Transverse colon (tissue), 4 donors: Measurements from ENCODE around the gene UGT1A5. TPM values are rescaled to one million over a fixed set of nuclear protein-coding genes. Genes with fewer than 3 reads are reported as not detected.

Experiments used
- DNase-seq: peaks from one replicate; pipeline ENCODE4 v3.0.0-alpha.2; 2019
- H3K27ac ChIP-seq, 4 donors: fragments of 200-600 bp; sonication (generic); 2 replicates each; pipeline ENCODE4 v1.5.1; 2016 to 2018; ENCODE audit warnings: inconsistent platforms in 4 of 4
- H3K27me3 ChIP-seq: fragments of 200-600 bp; sonication (generic); 2 replicates; pipeline ENCODE4 v1.5.1; 2017; ENCODE audit warnings: inconsistent platforms
- H3K36me3 ChIP-seq, 4 donors: fragments of 200-600 bp; sonication (generic); 2 replicates each; pipeline ENCODE4 v1.5.1; 2017 to 2019; ENCODE audit warnings: inconsistent platforms in 4 of 4
- H3K4me1 ChIP-seq, 4 donors: fragments of 200-600 bp; sonication (generic); 2 replicates each; pipeline ENCODE4 v1.5.1; 2017 to 2020; ENCODE audit warnings: inconsistent platforms in 4 of 4
- H3K4me3 ChIP-seq, 4 donors: fragments of 200-600 bp; sonication (generic); 1 replicate in 1 of 4; 2 replicates in 3 of 4; pipeline versions ENCODE4 v1.5.1 to v1.6.1; 2017 to 2019; ENCODE audit warnings: inconsistent platforms in 4 of 4
- H3K9me3 ChIP-seq, 2 donors: fragments of 200-600 bp; sonication (generic); 2 replicates each; pipeline ENCODE4 v1.5.1; 2017 to 2019; ENCODE audit warnings: inconsistent platforms in 2 of 2
- EP300 ChIP-seq: sonication (generic); formaldehyde crosslinking; IDR thresholded peaks from one replicate; pipeline ENCODE4 v1.6.1; 2017; ENCODE audit warnings: antibody characterized with exemption, low read depth
- POLR2A ChIP-seq: fragments of 450-650 bp; IDR thresholded peaks from one replicate; pipeline ENCODE4 v1.6.1; 2016; ENCODE audit warnings: antibody characterized with exemption, mild to moderate bottlenecking, moderate library complexity
- POLR2AphosphoS5 ChIP-seq, 3 donors: sonication (generic); formaldehyde crosslinking; IDR thresholded peaks; one replicate each; pipeline ENCODE4 v1.6.1; 2016; ENCODE audit warnings: antibody characterized with exemption in 3 of 3
- WGBS, 2 donors: methylation state at CpG; one replicate each; pipeline ENCODE4 v1.1.5; 2018; ENCODE audit warnings: low coverage in 1 of 2; 5-methylcytosine and 5-hydroxymethylcytosine counted together
- in situ Hi-C, 4 donors: fragments of 200-750 bp; cut with MboI; loops; one replicate each; pipeline versions ENCODE4 v1.15.0 to v1.15.1; 2017; ENCODE audit warnings: low sequenced_read_pairs in 3 of 4, low pct_ligation_motif_present in 1 of 4, low pct_unique_long_range_greater_than_20kb in 1 of 4
- intact Hi-C: fragments of 100-400 bp; cut with DNase I; formaldehyde crosslinking; loops from one replicate; pipeline ENCODE4 v1.15.1; 2023; ENCODE audit warnings: low total_unique reads
- total RNA-seq, 4 donors: library from RNA; depleted of rRNA; stranded (reverse); fragments of >200 nt; gene quantifications; one replicate each; pipeline ENCODE4 v1.1.0, GENCODE V29; 2016
- TF ChIP-seq, protein P1 (sequence below), 5 experiments: fragments of 200-600 bp in 3 of 5; fragments of 450-650 bp in 2 of 5; sonication (generic) in 3 of 5; IDR thresholded peaks; 1 replicate in 2 of 5; 2 replicates in 3 of 5; pipeline ENCODE4 v1.5.1; 2016 to 2017; ENCODE audit warnings: antibody characterized with exemption in 5 of 5, inconsistent platforms in 3 of 5, mild to moderate bottlenecking in 2 of 5, moderate library complexity in 1 of 5

The UGT1A5 gene
- total RNA-seq, 4 donors from 2014 or later: 3.2 to 18.3 (median 7.9) TPM

DNA sequence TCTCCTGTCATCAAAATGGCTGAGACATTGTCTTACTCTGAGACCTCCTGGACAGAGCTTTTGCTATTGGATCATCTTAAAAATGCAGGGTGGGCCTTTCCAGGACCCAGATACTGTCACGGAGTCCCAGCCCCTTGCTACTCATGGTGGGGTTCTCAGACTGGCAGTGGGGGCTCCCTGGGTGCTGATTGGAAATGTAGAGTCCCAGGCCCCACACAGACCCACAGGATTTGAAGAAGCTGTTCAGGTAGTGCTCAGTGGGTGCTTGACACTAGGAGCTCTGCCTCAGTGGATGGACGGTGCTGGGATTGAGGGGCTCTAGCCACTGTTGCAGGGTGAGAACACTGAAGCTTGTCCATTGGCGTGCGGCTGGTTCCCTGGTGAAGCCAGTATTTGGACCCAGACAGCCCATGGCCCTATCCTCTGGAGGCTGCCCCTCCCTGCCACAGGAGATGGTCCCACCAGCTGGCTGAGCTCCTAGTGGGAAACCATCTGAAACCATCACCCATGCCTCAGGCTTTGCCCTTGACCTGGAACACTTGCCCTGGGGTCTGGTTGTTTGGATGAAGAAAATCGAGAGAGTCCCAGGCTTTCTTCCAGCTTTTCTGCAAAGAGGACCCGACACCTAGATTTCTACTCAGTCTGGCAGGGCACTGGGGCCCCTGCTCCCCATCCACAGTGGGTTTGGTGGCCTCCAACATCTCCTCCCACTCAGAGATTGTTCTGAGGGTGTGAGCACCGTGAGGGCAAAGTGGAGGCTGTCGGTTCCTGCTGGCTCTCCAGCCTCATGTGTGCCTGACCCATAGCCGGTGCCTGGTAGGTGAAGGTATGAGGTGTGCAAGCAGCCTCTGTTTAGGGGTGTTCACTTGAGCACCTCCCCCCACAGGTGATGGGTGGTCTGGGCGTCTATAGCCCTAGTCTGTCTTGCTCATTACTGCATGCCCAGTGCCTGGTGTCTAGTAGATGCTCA, 95.5 kb downstream of the UGT1A5 start:
- no peak for TF ChIP-seq POLR2A
- TF ChIP-seq, protein P1, sequence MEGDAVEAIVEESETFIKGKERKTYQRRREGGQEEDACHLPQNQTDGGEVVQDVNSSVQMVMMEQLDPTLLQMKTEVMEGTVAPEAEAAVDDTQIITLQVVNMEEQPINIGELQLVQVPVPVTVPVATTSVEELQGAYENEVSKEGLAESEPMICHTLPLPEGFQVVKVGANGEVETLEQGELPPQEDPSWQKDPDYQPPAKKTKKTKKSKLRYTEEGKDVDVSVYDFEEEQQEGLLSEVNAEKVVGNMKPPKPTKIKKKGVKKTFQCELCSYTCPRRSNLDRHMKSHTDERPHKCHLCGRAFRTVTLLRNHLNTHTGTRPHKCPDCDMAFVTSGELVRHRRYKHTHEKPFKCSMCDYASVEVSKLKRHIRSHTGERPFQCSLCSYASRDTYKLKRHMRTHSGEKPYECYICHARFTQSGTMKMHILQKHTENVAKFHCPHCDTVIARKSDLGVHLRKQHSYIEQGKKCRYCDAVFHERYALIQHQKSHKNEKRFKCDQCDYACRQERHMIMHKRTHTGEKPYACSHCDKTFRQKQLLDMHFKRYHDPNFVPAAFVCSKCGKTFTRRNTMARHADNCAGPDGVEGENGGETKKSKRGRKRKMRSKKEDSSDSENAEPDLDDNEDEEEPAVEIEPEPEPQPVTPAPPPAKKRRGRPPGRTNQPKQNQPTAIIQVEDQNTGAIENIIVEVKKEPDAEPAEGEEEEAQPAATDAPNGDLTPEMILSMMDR (IDR thresholded peaks at IDR 0.05): no peak
- no peak for TF ChIP-seq EP300
- TF ChIP-seq POLR2AphosphoS5 (IDR thresholded peaks at IDR 0.05): no peak
- Histone ChIP-seq H3K4me1 (no peaks in the 10 kb centered on the region), H3K27me3 (no peaks in the 10 kb centered on the region), H3K4me3 (no peak overlapping the region), H3K27ac (no peak overlapping the region), H3K36me3 (no peaks in the 10 kb centered on the region), H3K9me3 (no peaks in the 10 kb centered on the region)
- WGBS, 2 donors: 73% methylated on average over 10 of the region's 10 CpGs; no CpG with 5 or more reads in 1 of the 2 donors
- no peak for DNase-seq
- intact Hi-C loops (no loop called here), in situ Hi-C loops (no loop called here)

DNA sequence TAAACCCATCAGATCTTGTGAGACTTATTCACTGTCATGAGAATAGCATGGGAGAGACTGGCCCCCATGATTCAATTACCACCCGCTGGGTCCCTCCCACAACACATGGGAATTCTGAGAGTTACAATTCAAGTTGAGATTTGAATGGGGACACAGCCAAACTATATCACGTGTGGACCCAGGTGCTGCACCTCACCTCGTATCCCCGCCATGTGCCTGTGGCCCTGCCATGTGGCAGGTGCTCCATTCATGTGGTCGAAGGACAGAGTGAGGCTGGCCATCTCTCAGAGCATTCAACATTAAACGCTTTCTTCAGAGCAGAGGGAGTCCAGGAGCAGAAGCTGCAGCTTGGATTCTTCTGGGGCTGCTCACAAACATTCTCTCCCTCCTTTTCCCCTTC, 97.7 kb downstream of the UGT1A5 start:
- DNase-seq: no peak
- H3K4me3 ChIP-seq: no peak overlapping the region
- in situ Hi-C loops (no loop called here), intact Hi-C loops (no loop called here)
- 72% methylated on average over 6 of the region's 6 CpGs; no CpG with 5 or more reads in 1 of the 2 donors for WGBS, 2 donors
- H3K27ac ChIP-seq: no peak overlapping the region
- H3K36me3 ChIP-seq: no peaks in the 10 kb centered on the region
- TF ChIP-seq EP300: no peak
- no peaks in the 10 kb centered on the region for H3K4me1 ChIP-seq
- H3K9me3 ChIP-seq: no peaks in the 10 kb centered on the region
- no peaks in the 10 kb centered on the region for H3K27me3 ChIP-seq

DNA sequence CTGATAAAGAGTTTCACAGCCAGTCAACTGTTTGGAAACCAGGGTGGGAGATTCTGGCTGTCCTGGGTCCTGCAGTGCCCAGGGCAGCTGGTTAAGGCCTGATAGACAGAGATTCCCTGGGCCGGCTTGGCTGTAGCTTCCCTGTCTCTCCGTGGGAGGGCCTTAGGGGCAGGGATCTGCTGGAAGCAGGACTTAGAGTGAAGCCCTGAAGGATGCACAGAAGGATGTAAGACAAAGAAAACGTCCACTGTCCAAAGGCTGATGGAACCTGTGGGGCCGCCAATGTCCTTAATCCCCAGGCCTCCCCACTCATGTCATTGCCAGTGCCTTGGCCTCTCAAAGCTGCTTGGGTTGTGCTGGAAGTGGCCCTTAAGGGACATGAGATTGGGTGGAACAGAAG, 98.4 kb downstream of the UGT1A5 start:
- no peaks in the 10 kb centered on the region for H3K4me1 ChIP-seq
- DNase-seq: no peak
- TF ChIP-seq, protein P1 (IDR thresholded peaks at IDR 0.05): no peak
- TF ChIP-seq POLR2A: no peak
- TF ChIP-seq POLR2AphosphoS5 (IDR thresholded peaks at IDR 0.05): no peak
- no peak for TF ChIP-seq EP300
- WGBS, 2 donors: 77% methylated on average over 4 of the region's 4 CpGs; no CpG with 5 or more reads in 1 of the 2 donors
- no peaks in the 10 kb centered on the region for H3K36me3 ChIP-seq
- no peak overlapping the region for H3K4me3 ChIP-seq
- H3K27ac ChIP-seq: no peak overlapping the region
- intact Hi-C loops: no loop called here
- no peaks in the 10 kb centered on the region for H3K27me3 ChIP-seq
- no peaks in the 10 kb centered on the region for H3K9me3 ChIP-seq
- in situ Hi-C loops: no loop called here

DNA sequence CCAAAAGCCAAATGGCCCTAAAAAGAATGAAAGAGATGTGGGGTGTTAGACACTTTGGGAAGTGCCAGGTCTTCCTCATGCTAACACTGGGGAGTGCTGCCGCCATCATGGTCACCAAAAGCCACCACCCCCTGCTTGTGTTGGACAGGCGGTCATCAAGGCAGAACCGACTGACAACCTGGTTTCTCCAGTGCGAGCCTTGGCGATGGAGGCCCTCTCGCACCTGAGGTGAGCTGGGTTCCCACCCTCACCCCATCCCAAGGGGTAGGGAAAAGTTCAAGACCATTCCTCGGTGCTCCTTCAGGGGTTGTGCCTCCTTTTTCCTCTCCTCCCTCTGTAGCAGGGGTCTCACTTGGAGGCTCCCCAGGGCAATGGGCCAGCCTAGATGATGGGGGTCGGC, 99.0 kb downstream of the UGT1A5 start:
- Histone ChIP-seq H3K9me3 (no peaks in the 10 kb centered on the region), H3K36me3 (no peaks in the 10 kb centered on the region), H3K4me3 (no peak overlapping the region), H3K27ac (no peak overlapping the region), H3K4me1 (no peaks in the 10 kb centered on the region), H3K27me3 (no peaks in the 10 kb centered on the region)
- in situ Hi-C loops: no loop called here
- 91% methylated on average over 8 of the region's 8 CpGs; no CpG with 5 or more reads in 1 of the 2 donors for WGBS, 2 donors
- intact Hi-C loops: no loop called here
- DNase-seq: no peak
- TF ChIP-seq POLR2AphosphoS5 (IDR thresholded peaks at IDR 0.05) (no peak), POLR2A (no peak), EP300 (no peak)
- TF ChIP-seq, protein P1 (IDR thresholded peaks at IDR 0.05): no peak
